Measurements from ENCODE around the gene TAF8. TPM values are rescaled to one million over a fixed set of nuclear protein-coding genes. Genes with fewer than 3 reads are reported as not detected.
A peak's percentile ranks its signal among the peaks of the same experiment; 100 is the strongest.

The TAF8 gene
- total RNA-seq, 1 donor from 2014 or later: 14.9 TPM

DNA sequence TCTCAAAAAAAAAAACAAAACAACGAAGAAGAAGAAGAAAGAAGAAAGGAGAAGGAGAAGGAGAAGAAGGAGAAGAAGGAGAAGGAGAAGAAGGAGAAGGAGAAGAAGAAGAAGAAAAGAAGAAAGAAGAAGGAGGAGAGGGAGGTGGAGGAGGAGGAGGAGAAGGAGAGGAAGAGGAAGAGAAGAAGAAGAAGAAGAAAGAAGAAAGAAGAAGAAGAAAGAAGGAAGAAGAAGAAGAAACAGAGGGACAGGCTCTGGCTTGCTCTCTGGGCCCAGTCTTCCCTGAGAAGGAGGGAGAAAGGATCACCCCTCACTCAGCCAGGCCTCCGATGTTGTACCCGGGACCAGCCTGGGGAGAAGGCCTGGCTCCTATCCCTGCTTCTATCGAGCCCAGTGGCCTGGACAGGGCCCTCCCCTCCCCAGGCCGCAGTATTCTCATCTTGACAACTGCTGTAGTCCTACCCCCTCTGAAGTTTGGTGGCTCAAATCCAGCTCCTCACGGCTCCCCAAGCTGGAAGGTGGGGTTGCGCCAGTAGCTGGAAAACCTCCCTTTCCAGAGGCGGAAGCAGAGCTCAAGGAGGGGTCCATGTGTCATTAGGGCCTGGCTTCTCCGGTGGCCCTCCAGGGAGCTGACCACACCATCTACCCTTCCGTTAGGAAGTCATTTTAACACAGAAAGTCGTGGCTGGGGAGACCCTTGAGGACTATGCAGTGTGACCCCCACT is 73.2 kb downstream of the TAF8 start:
- no peak for DNase-seq (ENCODE audit: low read depth in 2 of 2)

DNA sequence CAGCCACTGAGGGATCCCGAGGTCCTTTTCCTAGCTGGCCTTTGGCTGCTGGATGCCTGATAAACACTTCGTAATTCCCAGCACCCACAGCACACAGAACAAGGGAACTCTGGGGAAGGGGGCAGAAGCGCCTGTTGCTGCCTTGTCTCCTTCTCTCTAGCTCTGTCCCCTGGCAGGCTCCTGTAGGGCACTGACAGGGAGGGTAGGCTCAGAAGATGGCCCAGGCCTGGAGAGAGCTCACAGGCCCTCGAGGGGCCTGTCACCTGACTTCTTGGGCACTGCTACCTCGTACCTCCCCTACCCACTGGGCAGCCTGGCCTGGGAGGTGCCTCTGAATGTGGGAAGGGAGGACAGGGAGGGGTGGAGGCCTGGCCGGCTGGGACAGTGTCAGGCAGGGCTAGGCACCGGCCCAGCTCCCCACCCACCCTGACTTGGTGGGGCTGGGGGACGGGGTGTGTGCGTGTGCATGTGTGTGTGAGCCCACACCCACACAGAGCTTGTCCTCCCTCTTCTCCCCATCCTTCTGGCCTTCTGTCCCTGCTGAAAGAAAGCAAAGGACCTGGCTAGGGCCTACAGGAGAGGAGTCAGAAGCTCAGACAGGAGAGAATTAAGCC is 74.0 kb downstream of the TAF8 start:
- no peak for DNase-seq (ENCODE audit: low read depth in 2 of 2)

DNA sequence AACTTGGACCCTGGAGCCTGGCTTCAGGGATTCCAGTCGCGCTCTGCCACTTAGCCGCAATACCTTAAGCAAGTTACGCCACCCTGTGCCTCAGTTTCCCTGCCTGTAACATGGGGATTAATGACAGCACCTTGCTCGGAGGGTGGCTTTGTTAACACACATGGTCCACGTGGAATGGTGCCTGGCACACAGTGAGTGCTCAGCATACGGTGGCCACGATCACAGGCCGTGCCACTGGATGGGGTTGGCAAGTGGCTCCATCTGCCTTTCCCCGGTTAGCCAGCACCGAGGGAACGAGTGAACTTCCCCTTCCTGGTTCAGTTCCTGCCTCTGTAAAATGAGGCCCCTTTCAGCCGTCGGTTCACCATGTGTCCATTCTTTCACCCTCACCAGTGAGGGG is 74.9 kb downstream of the TAF8 start:
- no peak for DNase-seq (ENCODE audit: low read depth in 2 of 2)

GRCh38 chr6:42125663-42126062 is 75.3 kb downstream of the TAF8 start:
- DNase-seq (ENCODE audit: low read depth in 2 of 2): no peak

- DNase-seq (ENCODE audit: low read depth in 2 of 2): peak; percentile 26 to 68
Measured at GRCh38 chr6:42128460-42129359, 78.4 kb downstream of the TAF8 start.

GRCh38 chr6:42129360-42129676 is 79.0 kb downstream of the TAF8 start:
- DNase-seq (ENCODE audit: low read depth in 2 of 2): no peak

- peak in 1 of 2 donors; percentile 88 for DNase-seq (ENCODE audit: low read depth in 2 of 2)
Measured at GRCh38 chr6:42131531-42131930, 81.2 kb downstream of the TAF8 start.

DNA sequence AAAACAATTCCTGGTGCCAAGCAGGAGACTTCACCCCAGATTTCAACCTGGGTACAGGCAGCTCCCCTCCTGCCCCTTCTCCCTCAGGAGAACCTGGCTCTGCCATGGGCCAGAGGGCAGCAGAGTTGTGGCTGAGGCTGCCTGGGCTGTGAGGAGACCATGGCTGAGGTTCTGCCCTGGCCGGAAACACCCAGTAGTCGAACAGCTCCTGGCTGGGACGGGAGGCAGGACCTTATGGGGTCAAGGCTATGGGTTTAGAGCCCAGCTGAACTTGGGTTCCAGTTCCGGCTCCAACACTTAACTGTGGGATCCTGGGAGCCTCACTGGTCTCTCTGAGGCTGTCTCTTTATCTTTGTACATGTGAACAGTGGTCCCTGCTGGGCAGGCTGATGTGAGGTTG is 83.6 kb downstream of the TAF8 start:
- DNase-seq (ENCODE audit: low read depth in 2 of 2): no peak

GRCh38 chr6:42135161-42135560 is 84.8 kb downstream of the TAF8 start:
- no peak for DNase-seq (ENCODE audit: low read depth in 2 of 2)

- no peak for DNase-seq (ENCODE audit: low read depth in 2 of 2)
Measured at GRCh38 chr6:42135722-42136121, 85.4 kb downstream of the TAF8 start.

DNA sequence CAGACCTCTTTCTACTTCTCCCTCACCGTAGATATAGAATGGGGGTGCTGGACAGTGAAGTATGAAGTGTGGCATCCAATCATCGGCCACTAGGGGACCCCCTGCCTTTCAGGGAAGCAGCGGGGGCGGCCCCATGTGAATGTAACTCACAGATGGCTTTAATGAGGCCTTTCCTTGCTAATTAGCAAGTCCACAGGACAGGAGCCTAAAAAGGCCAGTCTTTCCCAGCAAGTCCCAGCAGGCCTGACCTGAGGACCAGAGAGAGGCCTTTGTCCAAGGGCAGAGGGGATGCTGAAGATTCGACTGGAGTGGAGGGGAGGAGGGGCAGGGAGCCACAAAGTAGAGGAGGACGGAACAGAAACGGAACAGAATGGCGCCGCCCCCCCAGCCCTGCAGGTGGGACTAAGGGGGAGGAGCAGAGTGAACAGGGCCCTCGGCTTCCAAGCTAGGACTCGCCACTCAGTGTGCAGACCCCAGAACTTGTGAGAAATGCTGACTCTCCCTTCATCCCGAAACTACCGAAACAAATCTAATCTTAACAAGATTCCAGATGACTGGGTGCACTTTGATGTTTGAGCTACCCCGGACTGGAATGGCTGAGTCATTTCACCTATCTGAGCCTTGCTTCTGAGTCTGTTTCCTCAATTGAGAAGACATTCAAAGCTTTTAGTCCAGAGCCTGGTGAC is 86.3 kb downstream of the TAF8 start:
- DNase-seq (ENCODE audit: low read depth in 2 of 2): peak in 1 of 2 donors; percentile 66

Other genes starting within 250 kb of the TAF8 start
- 1.3 and 2.0 TPM in 2 replicates for gene USP49, start 155.1 kb upstream of the TAF8 start, total RNA-seq
- 28.5 and 34.3 TPM in 2 replicates for gene MED20, start 129.4 kb upstream of the TAF8 start, total RNA-seq
- gene BYSL, start 129.0 kb upstream of the TAF8 start, total RNA-seq: 14.8 and 18.8 TPM in 2 replicates
- gene CCND3, start 108.7 kb upstream of the TAF8 start, total RNA-seq: 31.3 and 55.6 TPM in 2 replicates
- gene C6orf132, start 92.1 kb downstream of the TAF8 start, total RNA-seq: under 0.01 TPM in 2 replicates
- not detected in 2 replicates for gene GUCA1A, start 122.8 kb downstream of the TAF8 start, total RNA-seq
- gene GUCA1B, start 144.4 kb downstream of the TAF8 start, total RNA-seq: 0.13 TPM in 2 replicates
- gene MRPS10, start 167.3 kb downstream of the TAF8 start, total RNA-seq: 36.3 and 53.4 TPM in 2 replicates